Right forelimb (tissue), 1 donor: Measurements from ENCODE around the gene ESPL1.
"Not testable (repeated sequence)": the region's sequence is repeated elsewhere in the genome, so short reads cannot be mapped to it uniquely, and the experiment has no call there.

Experiments
- DNase-seq: peaks from one replicate; pipeline ENCODE4 v3.0.0-alpha.2; 2018

Gene ESPL1

DNA sequence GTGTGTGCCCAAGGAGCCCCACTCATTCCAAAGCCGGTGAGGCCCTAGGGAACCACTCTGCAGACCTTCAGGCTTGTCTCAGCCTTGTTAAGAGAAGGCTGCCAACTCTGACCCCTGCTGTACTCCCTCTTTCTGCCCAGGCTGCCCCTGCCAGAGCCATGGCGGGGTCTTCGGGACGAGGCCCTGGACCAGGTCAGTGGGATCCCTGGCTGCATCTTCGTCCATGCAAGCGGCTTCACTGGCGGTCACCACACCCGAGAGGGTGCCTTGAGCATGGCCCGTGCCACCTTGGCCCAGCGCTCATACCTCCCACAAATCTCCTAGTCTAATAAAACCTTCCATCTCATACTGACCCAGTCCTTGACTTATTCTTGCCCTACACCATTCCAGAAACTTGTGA, 38.7 kb downstream of the ESPL1 start:
- no peak for DNase-seq

GRCh38 chr12:53308276-53308675, 40.2 kb downstream of the ESPL1 start:
- DNase-seq, result no peak

- no peak for DNase-seq
Observed at GRCh38 chr12:53313996-53314395, 45.9 kb downstream of the ESPL1 start.

GRCh38 chr12:53320352-53321195, 52.5 kb downstream of the ESPL1 start:
- no peak for DNase-seq

GRCh38 chr12:53324113-53324778, 56.1 kb downstream of the ESPL1 start:
- no peak for DNase-seq

DNA sequence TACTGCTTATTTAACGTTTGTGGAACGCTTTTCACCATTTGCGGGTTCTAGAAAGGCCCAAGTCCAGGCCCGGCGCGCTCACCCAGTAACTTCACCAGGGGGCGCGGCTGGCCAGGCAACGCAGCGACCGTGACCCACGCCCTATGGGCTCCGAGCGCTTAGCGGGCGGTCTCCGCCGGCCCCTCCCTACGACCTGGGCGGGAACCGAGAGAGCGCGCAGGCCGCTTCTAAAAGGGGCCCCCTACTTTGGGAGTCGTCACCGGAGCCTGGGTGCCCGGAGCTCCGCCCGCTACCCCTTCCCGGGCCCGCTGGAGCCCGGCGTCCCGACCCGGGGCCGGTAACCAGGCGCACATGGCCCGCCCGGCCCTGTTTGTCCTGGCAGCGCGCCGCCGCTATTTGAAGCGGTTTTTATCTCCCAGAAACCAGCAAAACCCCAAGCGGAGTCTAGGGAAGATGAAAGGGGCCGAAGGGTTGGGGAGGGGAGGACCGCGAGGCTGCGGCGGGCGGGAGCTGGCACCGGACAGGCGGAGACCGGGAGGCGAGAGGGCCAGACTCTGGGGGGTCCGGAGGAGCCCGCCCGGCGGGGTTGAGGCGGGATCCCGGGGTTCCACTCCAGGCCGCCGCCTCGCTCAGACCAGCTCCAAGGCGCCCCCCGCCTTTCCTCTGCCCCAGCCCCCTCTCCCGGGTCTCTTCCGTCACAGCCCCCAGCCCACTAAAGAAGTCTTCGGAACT, 56.8 kb downstream of the ESPL1 start:
- DNase-seq, result peak; percentile 94

- peak; percentile 77 for DNase-seq
Observed at GRCh38 chr12:53325511-53326061, 57.5 kb downstream of the ESPL1 start.

DNA sequence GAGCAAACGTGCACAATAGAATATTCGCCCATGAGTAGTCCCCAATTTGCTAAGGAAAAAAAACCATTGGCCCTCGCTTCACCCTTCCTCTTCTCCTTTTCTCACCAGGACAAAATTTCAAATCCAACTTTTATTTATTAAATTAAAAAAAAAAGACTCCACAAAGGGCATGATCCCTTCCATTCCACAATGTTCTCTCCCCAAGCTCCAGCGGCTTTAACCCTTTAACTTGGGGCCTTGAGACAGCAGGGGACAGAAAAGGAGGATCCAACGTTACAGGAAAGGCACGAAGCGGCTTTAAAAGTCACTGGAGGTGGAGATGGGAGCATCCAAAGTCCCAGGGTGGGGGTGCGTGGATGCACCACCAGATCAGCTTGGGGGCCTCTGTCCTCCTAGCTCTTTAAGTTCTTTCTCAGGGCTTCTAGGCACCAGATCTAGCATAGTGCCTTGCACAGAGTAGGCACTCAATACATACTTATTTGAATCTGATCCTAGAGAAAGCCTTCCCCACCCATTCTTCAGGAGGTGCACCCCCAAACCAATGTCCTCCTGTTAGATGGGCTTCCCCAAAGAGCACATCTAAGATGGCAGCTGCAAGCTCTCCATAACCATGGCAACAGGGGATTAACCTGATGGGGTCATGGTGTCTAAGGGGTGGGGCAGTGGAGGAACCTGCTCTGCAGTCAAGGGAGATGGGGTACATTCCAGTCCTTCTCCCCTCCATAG, 58.5 kb downstream of the ESPL1 start:
- no peak for DNase-seq

DNA sequence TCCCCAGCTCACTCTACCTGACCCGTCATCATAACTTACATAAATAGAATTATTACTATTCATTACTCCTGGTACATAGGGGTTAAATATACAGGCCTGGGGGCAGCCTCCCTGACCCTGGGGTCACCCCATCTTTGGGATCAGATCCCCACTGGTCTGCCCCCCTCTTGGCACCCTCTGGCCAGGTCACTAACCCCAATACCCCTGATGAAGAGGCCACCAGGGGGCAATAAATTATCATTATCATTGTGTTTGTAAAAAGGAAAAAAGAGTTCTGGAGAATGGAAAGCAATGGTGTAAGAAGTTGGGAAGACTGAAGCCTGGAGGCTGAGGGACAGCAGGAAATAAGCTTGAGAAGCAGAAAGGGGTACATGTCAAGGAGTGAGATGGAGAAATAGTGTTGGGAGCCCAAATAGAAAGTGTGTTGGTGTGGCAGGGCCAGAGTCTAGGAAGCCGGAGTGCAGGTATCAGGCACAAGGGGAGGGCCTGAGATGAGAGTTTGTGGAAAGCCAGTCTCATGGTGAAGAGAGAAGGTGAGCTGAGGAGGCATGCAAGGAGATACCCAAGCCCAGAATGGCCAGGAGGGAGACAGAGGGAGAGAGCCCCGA, 59.4 kb downstream of the ESPL1 start:
- no peak for DNase-seq

- DNase-seq, result no peak
Observed at GRCh38 chr12:53328043-53328435, 59.9 kb downstream of the ESPL1 start.

GRCh38 chr12:53330671-53331070, 62.6 kb downstream of the ESPL1 start:
- no peak for DNase-seq

- DNase-seq, result not testable (repeated sequence)
Observed at GRCh38 chr12:53332339-53332738, 64.2 kb downstream of the ESPL1 start.

GRCh38 chr12:53332744-53333143, 64.6 kb downstream of the ESPL1 start:
- DNase-seq, result no peak

DNA sequence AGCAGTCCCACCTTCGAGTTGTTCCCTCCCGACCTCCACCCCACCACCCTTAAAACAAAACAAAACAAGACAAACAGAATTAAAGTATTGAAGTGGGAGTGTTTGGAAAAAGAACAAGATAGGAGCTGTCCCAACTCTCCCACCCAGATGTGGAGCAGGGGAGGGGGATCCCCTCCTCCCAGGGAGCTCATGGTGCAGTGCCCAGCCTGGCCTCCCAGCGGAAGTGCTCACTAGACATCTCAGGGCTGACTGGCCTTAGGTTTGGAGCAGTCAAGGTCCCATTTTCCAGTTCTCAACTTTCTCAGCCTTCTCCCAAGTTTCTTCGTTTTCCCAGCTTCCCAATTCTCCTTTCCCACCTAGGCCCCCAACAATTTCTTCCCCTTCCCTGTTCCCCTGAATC, 65.2 kb downstream of the ESPL1 start:
- no peak for DNase-seq

DNA sequence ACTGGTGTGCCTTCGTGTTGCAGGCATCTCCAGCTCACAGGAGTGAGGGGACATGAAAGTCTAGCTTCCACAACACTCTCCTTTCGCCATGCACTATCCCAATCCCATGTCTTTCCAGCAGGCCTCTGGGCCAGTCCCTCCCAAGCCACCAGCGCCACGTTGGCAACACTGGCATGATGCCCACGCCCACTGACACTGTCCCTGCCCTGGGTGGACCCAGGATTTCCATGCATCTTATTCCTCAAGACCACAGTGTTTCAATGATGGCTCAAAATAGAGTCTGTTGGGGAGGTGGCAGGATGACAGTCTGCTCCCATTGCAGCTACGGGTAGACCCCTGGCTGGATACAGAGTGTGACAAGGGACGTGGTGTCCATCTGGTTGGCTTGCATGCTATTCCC, 65.7 kb downstream of the ESPL1 start:
- DNase-seq, result no peak

GRCh38 chr12:53334822-53335221, 66.7 kb downstream of the ESPL1 start:
- DNase-seq, result no peak

DNA sequence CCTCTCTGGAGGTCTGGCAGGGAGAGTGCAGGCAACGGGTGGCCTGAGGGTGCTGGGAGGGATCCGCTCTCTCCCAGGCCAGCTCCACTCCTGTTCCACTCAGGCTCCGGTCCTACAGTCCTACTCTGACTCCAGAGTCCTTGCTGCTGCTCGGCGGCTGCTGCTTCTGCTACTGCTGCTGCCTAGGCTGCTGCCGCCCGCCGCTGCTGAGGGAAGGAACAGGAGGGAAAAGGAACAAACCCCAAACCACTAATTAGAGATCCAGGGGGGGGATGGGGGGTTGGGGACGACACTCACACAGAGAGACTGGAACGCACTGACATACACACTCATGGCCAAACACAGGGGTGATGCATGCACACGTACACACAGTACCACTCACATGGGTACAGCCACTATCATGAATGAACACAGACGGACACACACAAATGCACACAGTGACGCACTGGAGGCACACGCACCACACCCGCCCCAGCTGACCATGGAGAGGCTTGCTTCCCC, 68.1 kb downstream of the ESPL1 start, which contains the start of gene SP7:
SP7 (minus strand) TSS at position 174 of the 501 bp plus-strand sequence. CDS start 708 bp downstream, outside the sequence.
- DNase-seq, result no peak

- no peak for DNase-seq
Observed at GRCh38 chr12:53338017-53338416, 69.9 kb downstream of the ESPL1 start.

DNA sequence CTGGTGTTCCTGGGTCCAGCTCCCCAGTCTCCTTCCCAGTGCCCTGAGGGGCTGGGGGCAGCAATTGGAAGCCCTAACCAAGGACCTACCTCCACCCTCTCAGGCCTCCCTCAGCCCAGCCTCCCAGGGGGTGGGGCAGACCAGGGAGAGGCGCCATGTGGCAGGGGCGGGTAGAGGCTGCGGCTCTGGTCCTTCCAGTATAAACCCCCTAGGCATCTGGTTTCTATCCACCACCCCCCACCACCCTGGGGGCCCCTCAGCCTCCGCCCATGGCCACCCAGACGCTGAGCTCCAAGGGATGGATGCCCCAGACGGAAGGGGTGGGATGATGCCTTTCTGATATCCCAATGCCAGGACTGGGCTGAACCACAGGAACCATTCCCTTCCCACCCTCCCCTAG, 70.8 kb downstream of the ESPL1 start:
- DNase-seq, result no peak

- no peak for DNase-seq
Observed at GRCh38 chr12:53340398-53340797, 72.3 kb downstream of the ESPL1 start.
